ENCODE data around the gene MCTP2.

GRCh38 chr15:94351031-94351535 lies 119.7 kb downstream of the MCTP2 start:
- no peak for TF ChIP-seq CTCF (IDR thresholded peaks at IDR 0.05)
- TF ChIP-seq ZBTB43 (CRISPR knock-in tag; IDR thresholded peaks at IDR 0.05): no peak

Measured in WTC11 (cell line).